HG03064 (cell line): ENCODE results near the gene MORC2.

Experiments used
- ATAC-seq: cut with Tn5 transposase; IDR thresholded peaks from one replicate; pipeline ENCODE4 v1.9.1; 2021; ENCODE audit warnings: low read depth; ENCODE audit not compliant: unreplicated experiment

The MORC2 gene

GRCh38 chr22:30889996-30890480 is 78.5 kb downstream of the MORC2 start:
- no peak for ATAC-seq

GRCh38 chr22:30889268-30889995 is 79.1 kb downstream of the MORC2 start:
- ATAC-seq: no peak

DNA sequence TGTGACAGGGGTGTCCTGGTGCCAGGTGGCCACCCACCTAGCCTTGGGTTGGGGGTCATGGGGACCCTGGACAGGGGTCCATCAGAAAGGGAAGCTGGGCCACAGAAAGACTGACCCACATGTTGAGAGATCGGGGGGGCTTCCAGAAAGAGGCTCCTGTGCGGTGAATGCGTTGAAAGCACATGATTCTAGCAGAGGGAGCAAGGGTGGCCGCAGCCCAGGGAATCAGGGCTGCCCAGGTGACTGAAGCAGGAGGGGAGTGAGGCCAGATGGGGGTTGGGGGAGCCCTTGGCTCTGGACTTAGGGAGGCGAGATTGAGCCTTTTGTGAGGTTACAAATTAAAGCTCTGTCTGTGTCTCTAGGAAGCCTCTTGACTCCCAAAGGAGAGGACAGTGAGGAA is 80.7 kb downstream of the MORC2 start:
- ATAC-seq: no peak

DNA sequence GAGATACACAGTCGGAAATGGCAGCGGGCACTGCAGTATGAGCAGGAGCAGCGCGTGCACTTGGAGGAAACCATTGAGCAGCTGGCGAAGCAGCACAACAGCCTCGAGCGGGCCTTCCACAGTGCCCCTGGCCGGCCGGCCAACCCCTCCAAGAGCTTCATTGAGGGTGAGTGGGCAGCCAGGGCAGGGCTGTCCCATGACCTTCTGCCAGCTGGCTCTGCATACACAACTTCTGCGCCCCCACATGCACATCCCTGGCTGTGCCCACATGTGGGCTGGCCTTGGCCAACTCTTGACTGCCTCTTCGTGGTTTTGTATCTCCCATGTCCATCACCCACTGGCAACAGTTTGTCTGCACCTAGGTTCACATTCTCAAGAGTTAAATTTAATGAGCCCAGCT is 81.1 kb downstream of the MORC2 start:
- no peak for ATAC-seq

DNA sequence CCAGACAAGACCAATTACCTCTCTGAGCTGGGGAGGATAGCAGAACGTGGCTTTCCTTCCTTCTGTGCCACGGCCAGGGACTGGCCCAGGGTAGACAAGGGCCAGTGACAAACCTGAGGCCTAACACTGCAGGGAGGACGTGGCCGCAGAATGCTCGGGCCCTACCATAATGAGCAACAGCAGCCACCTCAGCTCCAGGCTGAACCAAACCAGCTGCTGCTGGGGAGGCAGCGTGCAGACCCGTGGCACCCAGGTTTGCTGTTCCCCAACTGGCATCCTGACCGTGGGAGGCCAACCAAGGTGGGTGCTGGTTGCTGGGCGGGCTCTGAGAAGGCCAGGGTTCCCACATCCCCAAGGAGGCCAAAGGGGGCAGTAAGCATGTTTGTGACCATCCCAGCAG is 83.0 kb downstream of the MORC2 start:
- no peak for ATAC-seq

DNA sequence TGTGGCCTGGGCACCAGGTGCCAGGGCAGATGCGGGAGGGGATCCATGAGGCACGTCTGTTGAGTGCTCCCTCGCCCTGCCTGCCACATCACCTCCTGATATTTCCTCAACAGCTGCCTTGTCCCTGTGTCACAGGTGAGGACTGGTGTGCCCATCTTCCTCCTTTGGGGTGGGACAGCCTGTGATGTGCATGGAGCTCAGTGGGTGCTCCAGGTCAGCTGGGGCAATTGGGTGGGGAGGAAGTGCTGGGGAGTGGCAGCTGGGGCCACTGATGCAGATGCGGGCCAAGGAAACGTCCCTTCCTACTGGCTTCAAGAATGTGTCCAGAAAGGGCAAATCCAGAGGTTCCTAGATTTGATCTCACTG is 83.6 kb downstream of the MORC2 start:
- ATAC-seq: no peak

- no peak for ATAC-seq
Observed at GRCh38 chr22:30884211-30885000, 84.2 kb downstream of the MORC2 start.

DNA sequence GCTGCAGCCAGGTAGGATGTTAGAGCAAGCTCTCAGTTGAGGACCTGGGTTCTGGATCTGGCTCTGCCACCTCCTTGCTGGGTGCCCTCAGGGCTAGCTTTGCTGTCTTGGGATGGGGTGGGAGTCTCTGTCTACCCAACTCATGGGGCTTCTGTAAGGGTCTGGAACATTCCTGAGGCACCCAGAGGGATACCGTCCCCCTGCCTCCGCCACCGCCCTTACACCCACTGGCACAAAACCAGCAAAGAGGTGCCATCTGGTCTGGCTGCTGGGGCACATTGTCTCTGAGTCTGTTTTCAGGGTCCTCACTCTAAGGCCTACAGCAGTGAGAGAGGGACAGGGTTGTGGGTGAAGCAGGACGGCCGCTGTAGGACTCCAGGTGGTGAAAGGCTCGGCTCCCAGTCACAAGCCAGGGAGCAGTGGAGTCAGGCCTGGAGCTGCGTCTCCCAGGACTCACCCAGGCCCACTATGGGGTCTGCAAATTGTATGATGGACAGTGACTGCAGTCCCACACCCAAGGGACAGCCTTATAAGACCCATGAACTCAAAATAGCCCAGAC is 84.9 kb downstream of the MORC2 start:
- no peak for ATAC-seq

GRCh38 chr22:30882974-30883533 is 85.5 kb downstream of the MORC2 start:
- ATAC-seq: no peak

DNA sequence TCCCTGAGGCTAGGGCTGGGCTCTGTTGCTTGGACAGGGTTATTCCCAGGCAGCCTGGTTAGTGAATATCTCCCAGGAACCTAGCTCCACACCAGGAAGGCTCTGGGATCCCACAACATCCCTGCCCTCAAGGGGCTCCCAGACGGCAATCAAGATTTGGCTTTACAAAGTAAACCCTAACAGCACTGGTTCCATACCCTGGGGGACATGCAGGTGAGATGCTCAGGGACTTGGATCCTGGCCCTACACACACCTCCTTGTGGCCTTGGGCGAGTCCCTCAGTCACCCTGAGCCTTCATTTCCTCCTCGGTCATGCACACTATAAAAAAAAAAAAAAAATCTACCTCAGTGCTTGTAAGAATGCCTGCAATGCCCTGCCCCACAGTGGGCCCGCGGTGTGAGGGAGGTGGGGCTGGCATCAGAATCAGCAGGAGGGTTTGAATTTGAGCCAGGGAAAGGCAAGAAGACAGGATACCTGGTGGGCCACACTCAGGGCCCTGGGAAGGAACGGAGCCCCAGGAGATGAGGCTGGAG is 86.3 kb downstream of the MORC2 start:
- ATAC-seq: no peak

DNA sequence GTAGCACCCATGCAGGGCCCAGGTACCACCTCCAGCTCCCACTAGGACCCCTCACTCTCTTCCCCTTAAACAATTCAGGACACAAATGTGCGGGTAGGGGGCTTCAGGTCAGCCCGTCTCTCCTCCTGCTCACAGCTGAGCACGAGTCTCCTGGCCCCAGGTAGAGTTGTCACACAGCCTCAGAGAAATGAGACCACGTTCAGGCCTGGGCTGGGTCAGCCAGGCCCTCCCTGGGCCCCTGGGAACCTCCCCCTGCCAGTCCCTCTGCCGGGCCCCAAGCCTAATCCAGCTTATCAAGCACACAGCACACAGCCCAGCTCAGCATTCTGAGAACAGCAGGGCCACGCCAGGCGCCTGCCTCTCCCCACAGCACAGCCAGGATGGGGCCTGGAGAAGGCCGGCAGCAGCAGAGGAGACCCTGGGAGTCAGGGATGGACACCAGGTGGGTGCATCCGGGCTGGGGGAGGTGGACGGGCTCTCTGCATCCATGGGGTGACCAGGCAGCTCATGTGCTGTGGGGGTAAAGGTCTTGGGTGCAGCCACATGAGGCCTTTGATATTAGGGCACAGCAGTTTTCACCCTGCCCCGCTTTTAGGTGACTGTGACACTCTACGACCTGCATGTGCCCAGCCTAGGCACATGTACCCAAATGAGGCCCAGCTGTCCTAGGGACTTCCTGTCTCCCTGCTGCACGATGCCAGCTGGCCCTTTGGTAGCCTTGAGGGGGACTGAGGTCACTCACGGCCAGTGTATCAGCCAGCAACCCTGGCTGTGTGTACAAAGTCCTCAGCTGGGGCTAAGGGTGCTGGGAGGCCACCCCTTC is 87.0 kb downstream of the MORC2 start:
- no peak for ATAC-seq

DNA sequence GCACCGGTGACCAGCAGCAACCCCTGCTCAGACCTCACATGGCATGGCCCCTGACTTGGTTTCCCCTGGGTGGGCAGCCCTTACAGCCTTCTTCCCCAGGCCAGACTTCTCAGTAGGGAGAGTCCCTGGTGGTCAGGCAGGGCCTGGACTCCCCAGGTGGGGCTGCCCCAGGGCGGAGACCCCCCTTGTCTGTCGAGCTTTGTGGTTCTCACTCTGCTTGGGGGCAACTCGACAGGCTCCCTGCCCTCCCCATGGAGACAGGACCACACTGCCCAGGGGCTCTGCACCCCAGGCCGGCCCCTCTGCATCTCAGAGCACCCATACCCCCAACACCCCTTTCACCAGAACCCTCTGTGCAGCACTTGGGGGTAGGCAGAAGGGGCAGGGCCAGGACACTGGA is 87.7 kb downstream of the MORC2 start:
- no peak for ATAC-seq

GRCh38 chr22:30880181-30880601 is 88.4 kb downstream of the MORC2 start:
- no peak for ATAC-seq

GRCh38 chr22:30879415-30879797 is 89.2 kb downstream of the MORC2 start:
- ATAC-seq: no peak

DNA sequence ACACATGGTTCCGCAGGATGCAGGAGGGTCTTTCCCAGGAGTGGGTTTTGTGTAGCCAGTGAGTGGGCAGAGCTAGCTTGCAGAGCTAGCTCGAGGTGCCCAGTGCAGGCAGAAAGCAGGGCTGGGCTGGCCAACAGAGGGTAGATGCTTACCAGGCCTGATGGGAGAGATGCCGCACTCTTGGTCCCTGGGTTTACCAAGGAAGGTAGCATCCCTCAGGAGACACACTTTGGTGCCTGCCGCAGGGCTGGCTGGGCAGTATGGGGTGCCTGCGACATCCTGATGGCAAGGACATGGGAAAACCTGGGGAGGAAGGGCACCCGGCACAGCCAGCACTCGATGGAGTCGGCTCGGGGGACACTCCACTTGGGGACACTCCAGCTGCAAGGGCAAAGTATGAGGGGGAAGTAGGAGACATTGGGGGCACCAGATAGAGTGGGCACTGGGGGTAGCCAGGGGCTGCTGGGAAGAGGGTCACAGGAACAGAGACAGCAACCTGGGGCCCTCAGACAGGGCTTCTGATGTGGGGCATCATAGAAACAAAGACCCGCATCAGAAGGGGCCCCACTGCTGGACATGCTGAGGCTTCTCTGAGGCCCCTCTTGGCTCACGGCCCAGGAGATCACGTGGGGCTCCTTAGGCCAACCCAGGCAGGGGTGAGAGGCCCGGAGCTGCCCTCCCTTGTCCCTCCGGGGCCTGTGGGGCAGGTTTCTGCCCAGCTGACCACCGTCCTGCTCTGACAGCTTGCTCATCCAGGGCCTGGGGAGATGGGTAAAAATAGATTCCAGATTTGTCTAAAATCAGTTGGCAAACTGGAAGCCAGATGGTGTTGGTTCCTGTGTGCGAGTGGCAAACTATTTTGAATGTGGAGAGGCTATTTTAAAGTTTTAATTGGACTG is 89.8 kb downstream of the MORC2 start:
- ATAC-seq: no peak

- no peak for ATAC-seq
Observed at GRCh38 chr22:30877662-30878515, 90.7 kb downstream of the MORC2 start.

- ATAC-seq: no peak
Observed at GRCh38 chr22:30876915-30877553, 91.5 kb downstream of the MORC2 start.

DNA sequence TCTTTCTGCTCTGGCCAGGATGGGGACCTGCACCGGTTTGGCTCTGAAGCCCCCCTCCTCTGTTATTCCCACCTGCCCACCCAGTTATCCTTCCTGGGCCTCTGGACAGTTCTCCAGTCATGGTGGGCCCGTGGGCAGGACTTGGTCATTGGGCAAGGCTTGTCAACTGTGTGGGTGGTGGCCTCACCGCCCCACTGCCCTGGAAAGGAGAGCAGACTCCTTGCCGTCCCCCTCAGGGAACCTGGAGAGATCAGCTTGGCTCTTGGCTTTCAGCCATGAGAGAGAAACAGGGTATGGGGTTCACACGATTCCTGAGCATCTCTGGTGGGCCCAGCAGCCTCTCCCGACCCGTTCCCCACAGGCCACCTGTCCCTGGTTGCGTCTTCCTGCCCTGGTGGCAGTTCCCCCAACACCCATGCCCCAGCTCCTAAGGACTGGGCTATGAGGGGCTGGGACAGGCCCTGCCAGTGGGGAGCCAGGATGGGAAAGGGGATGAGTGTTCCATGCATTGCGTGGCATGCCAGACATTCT is 92.3 kb downstream of the MORC2 start:
- ATAC-seq: no peak
